Mesenchymal stem cell (in vitro differentiated cells and primary cell): Measurements from ENCODE around the gene SKAP2.

Experiments
- DNase-seq: peaks from one replicate; pipeline ENCODE4 v3.0.0-alpha.2; 2013
- H2AFZ ChIP-seq: one replicate; pipeline ENCODE4 v1.6.1; 2013; ENCODE audit warnings: low read depth, mild to moderate bottlenecking, control low read depth, inconsistent platforms, low read length, moderate library complexity
- H2AK5ac ChIP-seq: 2 replicates; pipeline ENCODE4 v1.6.1; 2013; ENCODE audit warnings: low read length, moderate library complexity, mild to moderate bottlenecking, inconsistent platforms; ENCODE audit not compliant: severe bottlenecking
- H2BK120ac ChIP-seq: one replicate; pipeline ENCODE4 v1.6.1; 2013; ENCODE audit warnings: low read depth, mild to moderate bottlenecking, inconsistent platforms, low read length, moderate library complexity
- H2BK12ac ChIP-seq, 2 experiments: one replicate each; pipeline ENCODE4 v1.6.1; 2013; ENCODE audit warnings: inconsistent platforms in 2 of 2, low read length in 2 of 2, mild to moderate bottlenecking in 2 of 2, moderate library complexity in 2 of 2, control low read depth in 1 of 2
- H2BK15ac ChIP-seq: one replicate; pipeline ENCODE4 v1.6.1; 2013; ENCODE audit warnings: mild to moderate bottlenecking, low read depth, inconsistent platforms; ENCODE audit not compliant: poor library complexity, severe bottlenecking
- H2BK5ac ChIP-seq: 2 replicates; pipeline ENCODE4 v1.6.1; 2013; ENCODE audit warnings: low read depth, mild to moderate bottlenecking, low read length, control low read depth, inconsistent platforms; ENCODE audit not compliant: poor library complexity, severe bottlenecking
- H3K14ac ChIP-seq, 2 experiments: one replicate each; pipeline ENCODE4 v1.6.1; 2013; ENCODE audit warnings: inconsistent platforms in 2 of 2, low read length in 2 of 2, control low read depth in 1 of 2, mild to moderate bottlenecking in 1 of 2, moderate library complexity in 1 of 2
- H3K18ac ChIP-seq, 2 experiments: one replicate each; pipeline ENCODE4 v1.6.1; 2013; ENCODE audit warnings: inconsistent platforms in 2 of 2, low read length in 2 of 2, control low read depth in 1 of 2, low read depth in 1 of 2, mild to moderate bottlenecking in 1 of 2
- H3K23ac ChIP-seq, 2 experiments: one replicate each; pipeline ENCODE4 v1.6.1; 2013; ENCODE audit warnings: inconsistent platforms in 2 of 2, low read length in 2 of 2, mild to moderate bottlenecking in 2 of 2, moderate library complexity in 2 of 2, control low read depth in 1 of 2
- H3K27ac ChIP-seq: 2 replicates; pipeline ENCODE4 v1.5.1; 2013; ENCODE audit warnings: mild to moderate bottlenecking, moderate library complexity, low read length, control low read depth, inconsistent platforms; ENCODE audit not compliant: poor library complexity, severe bottlenecking
- H3K27me3 ChIP-seq, 2 experiments: 2 replicates each; pipeline versions ENCODE4 v1.6.1 to v1.7.0; 2013; ENCODE audit warnings: low read length in 2 of 2, mild to moderate bottlenecking in 2 of 2, moderate library complexity in 2 of 2, control low read depth in 1 of 2, inconsistent platforms in 1 of 2; ENCODE audit not compliant: control insufficient read depth in 1 of 2, insufficient read depth in 1 of 2
- H3K36me3 ChIP-seq, 2 experiments: 2 replicates each; pipeline versions ENCODE4 v1.6.1 to v1.7.0; 2013; ENCODE audit warnings: low read length in 2 of 2, control low read depth in 1 of 2, inconsistent platforms in 1 of 2, low read depth in 1 of 2, mild to moderate bottlenecking in 1 of 2; ENCODE audit not compliant: insufficient read depth in 2 of 2, control insufficient read depth in 1 of 2
- H3K4ac ChIP-seq, 2 experiments: one replicate each; pipeline ENCODE4 v1.6.1; 2013; ENCODE audit warnings: inconsistent platforms in 2 of 2, low read length in 2 of 2, mild to moderate bottlenecking in 2 of 2, moderate library complexity in 2 of 2, control low read depth in 1 of 2, low read depth in 1 of 2
- H3K4me1 ChIP-seq: 2 replicates; pipeline ENCODE4 v1.6.1; 2013; ENCODE audit warnings: low read depth, low read length, control low read depth; ENCODE audit not compliant: control insufficient read depth, insufficient read depth
- H3K4me2 ChIP-seq: 2 replicates; pipeline ENCODE4 v1.6.1; 2013; ENCODE audit warnings: low read length, mild to moderate bottlenecking, inconsistent platforms; ENCODE audit not compliant: poor library complexity, severe bottlenecking
- H3K4me3 ChIP-seq, 2 experiments: 2 replicates each; pipeline versions ENCODE4 v1.5.1 to v1.7.0; 2013; ENCODE audit warnings: low read length in 2 of 2, mild to moderate bottlenecking in 2 of 2, control low read depth in 1 of 2, low read depth in 1 of 2; ENCODE audit not compliant: insufficient read depth in 1 of 2
- H3K79me1 ChIP-seq: replicated peaks from 2 replicates; pipeline ENCODE4 v1.6.1; 2013; ENCODE audit warnings: mild to moderate bottlenecking, control low read depth, low read length, inconsistent platforms; ENCODE audit not compliant: poor library complexity, severe bottlenecking
- H3K9ac ChIP-seq: 2 replicates; pipeline ENCODE4 v1.7.0; 2013; ENCODE audit warnings: mild to moderate bottlenecking, low read length, moderate library complexity
- H3K9me3 ChIP-seq: 2 replicates; pipeline ENCODE4 v1.7.0; 2013; ENCODE audit warnings: mild to moderate bottlenecking, low read length; ENCODE audit not compliant: control insufficient read depth
- H4K8ac ChIP-seq: one replicate; pipeline ENCODE4 v1.6.1; 2013; ENCODE audit warnings: inconsistent platforms, mild to moderate bottlenecking, low read length, moderate library complexity
- H4K91ac ChIP-seq: one replicate; pipeline ENCODE4 v1.6.1; 2013; ENCODE audit warnings: mild to moderate bottlenecking, low read length, inconsistent platforms
- WGBS: methylation state at CpG from one replicate; pipeline ENCODE4 v1.1.7; 2013; ENCODE audit warnings: mixed read lengths; 5-methylcytosine and 5-hydroxymethylcytosine counted together

The SKAP2 gene

GRCh38 chr7:26714438-26714837, 150.0 kb downstream of the SKAP2 start:
- Histone ChIP-seq H3K4ac (no peak overlapping the region), H2BK120ac (no peak overlapping the region), H2BK15ac (no peak overlapping the region), H3K79me1 (no peaks in the 10 kb centered on the region), H3K14ac (no peak overlapping the region), H3K23ac (no peak overlapping the region), H3K4me1 (no peaks in the 10 kb centered on the region), H3K36me3 (peaks cover 2 to 6% of the 10 kb centered on the region in 2 experiments), H3K18ac (no peak overlapping the region), H4K8ac (no peak overlapping the region), H2BK5ac (no peak overlapping the region), H3K9me3 (no peaks in the 10 kb centered on the region), H3K27ac (no peak overlapping the region), H3K9ac (no peak overlapping the region), H3K27me3 (no peaks in the 10 kb centered on the region), H4K91ac (no peak overlapping the region), H2AFZ (no peak overlapping the region), H3K4me2 (no peak overlapping the region), H2BK12ac (no peak overlapping the region), H3K4me3 (no peak overlapping the region), H2AK5ac (no peak overlapping the region)
- WGBS = no CpG with 5 or more reads among the region's 3 CpGs
- no peak for DNase-seq

GRCh38 chr7:26714006-26714405, 150.4 kb downstream of the SKAP2 start:
- no peak overlapping the region for H3K27ac ChIP-seq
- H3K9me3 ChIP-seq = no peaks in the 10 kb centered on the region
- H4K8ac ChIP-seq = no peak overlapping the region
- H3K4me3 ChIP-seq = no peak overlapping the region
- no peak overlapping the region for H2BK12ac ChIP-seq
- no peak overlapping the region for H3K4ac ChIP-seq
- H3K9ac ChIP-seq = no peak overlapping the region
- H3K4me1 ChIP-seq = no peaks in the 10 kb centered on the region
- 83% methylated on average over 1 of the region's 2 CpGs for WGBS
- no peak for DNase-seq
- H3K4me2 ChIP-seq = no peak overlapping the region
- no peak overlapping the region for H2AFZ ChIP-seq
- H2BK120ac ChIP-seq = no peak overlapping the region
- no peak overlapping the region for H3K18ac ChIP-seq
- no peaks in the 10 kb centered on the region for H3K27me3 ChIP-seq
- H3K23ac ChIP-seq = no peak overlapping the region
- H3K79me1 ChIP-seq = no peaks in the 10 kb centered on the region
- peaks cover 2 to 6% of the 10 kb centered on the region in 2 experiments for H3K36me3 ChIP-seq
- H2BK15ac ChIP-seq = no peak overlapping the region
- H3K14ac ChIP-seq = no peak overlapping the region
- H2BK5ac ChIP-seq = no peak overlapping the region
- H2AK5ac ChIP-seq = no peak overlapping the region
- no peak overlapping the region for H4K91ac ChIP-seq

GRCh38 chr7:26709210-26709990, 155.0 kb downstream of the SKAP2 start:
- H3K9me3 ChIP-seq = no peaks in the 10 kb centered on the region
- H3K4me1 ChIP-seq = no peaks in the 10 kb centered on the region
- H3K23ac ChIP-seq = no peak overlapping the region
- 88% methylated on average over 1 of the region's 1 CpG for WGBS
- H2AK5ac ChIP-seq = no peak overlapping the region
- peaks cover 2% of the 10 kb centered on the region for H3K79me1 ChIP-seq
- H3K18ac ChIP-seq = no peak overlapping the region
- no peak overlapping the region for H2AFZ ChIP-seq
- no peak overlapping the region for H2BK5ac ChIP-seq
- H2BK120ac ChIP-seq = no peak overlapping the region
- no peak for DNase-seq
- no peaks in the 10 kb centered on the region for H3K27me3 ChIP-seq
- H3K4me3 ChIP-seq = no peak overlapping the region
- H2BK12ac ChIP-seq = no peak overlapping the region
- H4K8ac ChIP-seq = no peak overlapping the region
- H4K91ac ChIP-seq = no peak overlapping the region
- no peak overlapping the region for H3K4me2 ChIP-seq
- no peak overlapping the region for H3K27ac ChIP-seq
- H3K9ac ChIP-seq = no peak overlapping the region
- H3K14ac ChIP-seq = no peak overlapping the region
- H3K4ac ChIP-seq = no peak overlapping the region
- no peaks in the 10 kb centered on the region for H3K36me3 ChIP-seq
- no peak overlapping the region for H2BK15ac ChIP-seq

DNA sequence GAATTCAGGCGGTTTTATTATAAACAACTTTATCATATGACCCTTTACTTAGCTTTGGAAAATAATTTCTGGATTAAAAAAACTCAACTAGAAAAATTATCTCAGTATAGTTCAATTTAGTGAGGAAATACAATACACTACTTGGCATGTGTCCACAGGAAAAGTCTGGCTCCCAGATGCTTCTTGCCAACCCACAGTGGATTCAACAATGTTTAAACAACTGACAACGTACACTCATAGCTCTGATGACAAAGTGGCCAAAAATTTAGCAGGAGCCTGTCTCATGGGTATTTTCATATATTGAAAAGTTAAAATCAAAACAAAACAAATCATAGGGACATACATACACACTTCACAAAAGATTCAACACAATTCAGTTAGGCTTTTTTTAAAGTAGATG, 158.8 kb downstream of the SKAP2 start:
- H3K23ac ChIP-seq = no peak overlapping the region
- no peaks in the 10 kb centered on the region for H3K9me3 ChIP-seq
- no peak overlapping the region for H3K27ac ChIP-seq
- H3K4me2 ChIP-seq = no peak overlapping the region
- no peak overlapping the region for H4K91ac ChIP-seq
- H3K27me3 ChIP-seq = no peaks in the 10 kb centered on the region
- no peak overlapping the region for H4K8ac ChIP-seq
- H3K36me3 ChIP-seq = no peaks in the 10 kb centered on the region
- WGBS = no CpG with 5 or more reads among the region's 2 CpGs
- H2BK12ac ChIP-seq = no peak overlapping the region
- DNase-seq = peak; percentile 68
- H3K18ac ChIP-seq = no peak overlapping the region
- no peaks in the 10 kb centered on the region for H3K4me1 ChIP-seq
- H3K14ac ChIP-seq = no peak overlapping the region
- peaks cover 2% of the 10 kb centered on the region for H3K79me1 ChIP-seq
- no peak overlapping the region for H2BK120ac ChIP-seq
- no peak overlapping the region for H2BK5ac ChIP-seq
- H3K4ac ChIP-seq = no peak overlapping the region
- H2BK15ac ChIP-seq = no peak overlapping the region
- no peak overlapping the region for H2AFZ ChIP-seq
- H3K4me3 ChIP-seq = no peak overlapping the region
- H2AK5ac ChIP-seq = no peak overlapping the region
- peak overlapping the region; percentile 52 for H3K9ac ChIP-seq
